ENCODE data around the gene ZNF724. TPM values are rescaled to one million over a fixed set of nuclear protein-coding genes. Genes with fewer than 3 reads are reported as not detected.

Gene ZNF724
- total and polyA plus RNA-seq, 2 of the 13 experiments (the other 11 are each of a cell fraction or from before 2014, with no cell fraction given) = 1.5 to 15.0 TPM

DNA sequence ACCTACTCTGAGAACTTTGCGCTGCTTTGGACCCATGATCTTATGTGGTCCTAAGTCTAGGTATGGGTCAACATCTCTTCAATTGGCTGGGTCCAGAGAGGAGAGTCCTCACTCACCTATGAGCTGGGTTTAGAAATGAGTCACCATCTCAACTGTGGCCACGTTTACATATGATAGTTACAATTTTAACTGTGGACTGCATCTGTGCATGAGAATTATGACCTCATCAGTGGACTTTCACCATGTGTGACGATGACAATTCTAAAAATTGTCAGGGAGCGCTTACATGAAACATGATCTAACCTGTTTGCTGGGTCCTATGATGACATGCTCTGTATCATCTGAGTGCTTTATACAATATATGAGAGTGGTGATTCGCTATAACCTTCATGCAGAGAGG is 12.7 kb upstream of the ZNF724 start (continued):
- TF ChIP-seq, protein P1, sequence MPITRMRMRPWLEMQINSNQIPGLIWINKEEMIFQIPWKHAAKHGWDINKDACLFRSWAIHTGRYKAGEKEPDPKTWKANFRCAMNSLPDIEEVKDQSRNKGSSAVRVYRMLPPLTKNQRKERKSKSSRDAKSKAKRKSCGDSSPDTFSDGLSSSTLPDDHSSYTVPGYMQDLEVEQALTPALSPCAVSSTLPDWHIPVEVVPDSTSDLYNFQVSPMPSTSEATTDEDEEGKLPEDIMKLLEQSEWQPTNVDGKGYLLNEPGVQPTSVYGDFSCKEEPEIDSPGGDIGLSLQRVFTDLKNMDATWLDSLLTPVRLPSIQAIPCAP (CRISPR knock-in tag; IDR thresholded peaks at IDR 0.05; ENCODE audit: low read depth) = no peak
- TF ChIP-seq ZBTB21 (CRISPR knock-in tag; IDR thresholded peaks at IDR 0.05) = peak; percentile 73
- TF ChIP-seq POLR2AphosphoS5 (IDR thresholded peaks at IDR 0.05; ENCODE audit: low read depth, low read length) = peak; percentile 28; the same call in 1 of the 2 replicates
- no peak for TF ChIP-seq TIGD3 (CRISPR knock-in tag; IDR thresholded peaks at IDR 0.05; ENCODE audit: borderline replicate concordance)
- TF ChIP-seq ZNF619 (CRISPR knock-in tag; IDR thresholded peaks at IDR 0.05) = no peak
- no peak for TF ChIP-seq STAT5B (CRISPR knock-in tag; IDR thresholded peaks at IDR 0.05)
- peak; percentile 78 for TF ChIP-seq FOSL2 (CRISPR knock-in tag; IDR thresholded peaks at IDR 0.05)
- 0 out of 2 replicates have a peak, but pooled peaks have one; percentile 29 for TF ChIP-seq PAXIP1 (CRISPR knock-in tag; conservative IDR thresholded peaks at IDR 0.05)
- TF ChIP-seq ZSCAN25 (CRISPR knock-in tag; IDR thresholded peaks at IDR 0.05) = no peak
- TF ChIP-seq DR1 (CRISPR knock-in tag; IDR thresholded peaks at IDR 0.05) = no peak
- no peak for TF ChIP-seq DNMT3B (CRISPR knock-in tag; conservative IDR thresholded peaks at IDR 0.05)
- TF ChIP-seq ZBTB8A (CRISPR knock-in tag; IDR thresholded peaks at IDR 0.05; ENCODE audit: borderline replicate concordance, low read depth) = no peak
- TF ChIP-seq HOMEZ (CRISPR knock-in tag; IDR thresholded peaks at IDR 0.05; ENCODE audit: low read depth) = peak; percentile 79; the same call in 1 of the 2 replicates
